Transverse colon (tissue), 4 donors: ENCODE results near the gene LAMB2. TPM values are rescaled to one million over a fixed set of nuclear protein-coding genes. Genes with fewer than 3 reads are reported as not detected.

Experiments used
- DNase-seq: peaks from one replicate; pipeline ENCODE4 v3.0.0-alpha.2; 2019
- H3K27ac ChIP-seq, 4 donors: fragments of 200-600 bp; sonication (generic); 2 replicates each; pipeline ENCODE4 v1.5.1; 2016 to 2018; ENCODE audit warnings: inconsistent platforms in 4 of 4
- H3K27me3 ChIP-seq: fragments of 200-600 bp; sonication (generic); 2 replicates; pipeline ENCODE4 v1.5.1; 2017; ENCODE audit warnings: inconsistent platforms
- H3K36me3 ChIP-seq, 4 donors: fragments of 200-600 bp; sonication (generic); 2 replicates each; pipeline ENCODE4 v1.5.1; 2017 to 2019; ENCODE audit warnings: inconsistent platforms in 4 of 4
- H3K4me1 ChIP-seq, 4 donors: fragments of 200-600 bp; sonication (generic); 2 replicates each; pipeline ENCODE4 v1.5.1; 2017 to 2020; ENCODE audit warnings: inconsistent platforms in 4 of 4
- H3K4me3 ChIP-seq, 4 donors: fragments of 200-600 bp; sonication (generic); 1 replicate in 1 of 4; 2 replicates in 3 of 4; pipeline versions ENCODE4 v1.5.1 to v1.6.1; 2017 to 2019; ENCODE audit warnings: inconsistent platforms in 4 of 4
- H3K9me3 ChIP-seq, 2 donors: fragments of 200-600 bp; sonication (generic); 2 replicates each; pipeline ENCODE4 v1.5.1; 2017 to 2019; ENCODE audit warnings: inconsistent platforms in 2 of 2
- CTCF ChIP-seq, 5 experiments: fragments of 200-600 bp in 3 of 5; fragments of 450-650 bp in 2 of 5; sonication (generic) in 3 of 5; IDR thresholded peaks; 1 replicate in 2 of 5; 2 replicates in 3 of 5; pipeline ENCODE4 v1.5.1; 2016 to 2017; ENCODE audit warnings: antibody characterized with exemption in 5 of 5, inconsistent platforms in 3 of 5, mild to moderate bottlenecking in 2 of 5, moderate library complexity in 1 of 5
- EP300 ChIP-seq: sonication (generic); formaldehyde crosslinking; IDR thresholded peaks from one replicate; pipeline ENCODE4 v1.6.1; 2017; ENCODE audit warnings: antibody characterized with exemption, low read depth
- POLR2A ChIP-seq: fragments of 450-650 bp; IDR thresholded peaks from one replicate; pipeline ENCODE4 v1.6.1; 2016; ENCODE audit warnings: antibody characterized with exemption, mild to moderate bottlenecking, moderate library complexity
- POLR2AphosphoS5 ChIP-seq, 3 donors: sonication (generic); formaldehyde crosslinking; IDR thresholded peaks; one replicate each; pipeline ENCODE4 v1.6.1; 2016; ENCODE audit warnings: antibody characterized with exemption in 3 of 3
- WGBS, 2 donors: methylation state at CpG; one replicate each; pipeline ENCODE4 v1.1.5; 2018; ENCODE audit warnings: low coverage in 1 of 2; 5-methylcytosine and 5-hydroxymethylcytosine counted together
- in situ Hi-C, 4 donors: fragments of 200-750 bp; cut with MboI; loops; one replicate each; pipeline versions ENCODE4 v1.15.0 to v1.15.1; 2017; ENCODE audit warnings: low sequenced_read_pairs in 3 of 4, low pct_ligation_motif_present in 1 of 4, low pct_unique_long_range_greater_than_20kb in 1 of 4
- intact Hi-C: fragments of 100-400 bp; cut with DNase I; formaldehyde crosslinking; loops from one replicate; pipeline ENCODE4 v1.15.1; 2023; ENCODE audit warnings: low total_unique reads
- total RNA-seq, 4 donors: library from RNA; depleted of rRNA; stranded (reverse); fragments of >200 nt; gene quantifications; one replicate each; pipeline ENCODE4 v1.1.0, GENCODE V29; 2016

Gene LAMB2
- total RNA-seq, 4 donors from 2014 or later, result 141 to 290 (median 177) TPM

- Histone ChIP-seq H3K9me3 (no peaks in the 10 kb centered on the region), H3K27ac (no peak overlapping the region), H3K4me1 (peaks cover 9 to 38% (median 21%) of the 10 kb centered on the region in 4 donors), H3K4me3 (no peak overlapping the region), H3K36me3 (no peaks in the 10 kb centered on the region), H3K27me3 (no peaks in the 10 kb centered on the region)
- TF ChIP-seq POLR2A, result no peak
- no peak for TF ChIP-seq EP300
- TF ChIP-seq POLR2AphosphoS5 (IDR thresholded peaks at IDR 0.05), result no peak
- TF ChIP-seq CTCF (IDR thresholded peaks at IDR 0.05), result no peak
- DNase-seq, result no peak
- WGBS, 2 donors, result 83 to 89% methylated on average over 5 to 9 of the region's 12 CpGs
- in situ Hi-C loops, result no loop called here
- intact Hi-C loops, result loop anchor here (5.0 kb wide), 1 partner anchor 39 kb away; the partner anchor contains the start of gene QRICH1
Measured at GRCh38 chr3:49131040-49131439, 1.8 kb downstream of the LAMB2 start.

GRCh38 chr3:49124991-49125670 is 7.7 kb downstream of the LAMB2 start:
- Histone ChIP-seq H3K27me3 (no peaks in the 10 kb centered on the region), H3K36me3 (peaks cover 0 to 2% (median 0%) of the 10 kb centered on the region in 4 donors), H3K4me1 (peaks cover 0 to 6% (median 3%) of the 10 kb centered on the region in 4 donors), H3K4me3 (no peak overlapping the region), H3K27ac (no peak overlapping the region), H3K9me3 (no peaks in the 10 kb centered on the region)
- in situ Hi-C loops, result loop anchor here in 1 of 4 donors (5.0 kb wide), 1 partner anchor 42 kb away; the partner anchor contains the start of gene CCDC71
- intact Hi-C loops, result no loop called here
- no peak for DNase-seq
- TF ChIP-seq CTCF (IDR thresholded peaks at IDR 0.05) (no peak), POLR2AphosphoS5 (IDR thresholded peaks at IDR 0.05) (no peak), POLR2A (no peak), EP300 (no peak)
- WGBS, 2 donors, result 82% methylated on average over 14 of the region's 14 CpGs; no CpG with 5 or more reads in 1 of the 2 donors

- no peaks in the 10 kb centered on the region for H3K9me3 ChIP-seq
- TF ChIP-seq POLR2A (no peak), CTCF (IDR thresholded peaks at IDR 0.05) (no peak), POLR2AphosphoS5 (IDR thresholded peaks at IDR 0.05) (no peak), EP300 (no peak)
- in situ Hi-C loops, result loop anchor here in 1 of 4 donors (5.0 kb wide), 1 partner anchor 43 kb away; the partner anchor contains the start of gene CCDC71
- no peak for DNase-seq
- WGBS, 2 donors, result 73% methylated on average over 5 of the region's 7 CpGs; no CpG with 5 or more reads in 1 of the 2 donors
- H3K36me3 ChIP-seq, result peaks cover 0 to 2% (median 0%) of the 10 kb centered on the region in 4 donors
- intact Hi-C loops, result no loop called here
- H3K4me3 ChIP-seq, result no peak overlapping the region
- peaks cover 6 to 14% (median 9%) of the 10 kb centered on the region in 4 donors for H3K4me1 ChIP-seq
- no peaks in the 10 kb centered on the region for H3K27me3 ChIP-seq
- no peak overlapping the region for H3K27ac ChIP-seq
Measured at GRCh38 chr3:49124203-49124602, 8.6 kb downstream of the LAMB2 start.

GRCh38 chr3:49123687-49124086 is 9.2 kb downstream of the LAMB2 start:
- H3K27me3 ChIP-seq, result no peaks in the 10 kb centered on the region
- intact Hi-C loops (no loop called here), in situ Hi-C loops (loop anchor here in 1 of 4 donors (5.0 kb wide), 1 partner anchor 44 kb away; the partner anchor contains the start of gene CCDC71)
- H3K27ac ChIP-seq, result no peak overlapping the region
- H3K36me3 ChIP-seq, result peaks cover 0 to 2% (median 1%) of the 10 kb centered on the region in 4 donors
- no peak overlapping the region for H3K4me3 ChIP-seq
- DNase-seq, result no peak
- WGBS, 2 donors, result 92 to 94% methylated on average over 6 to 17 of the region's 17 CpGs
- H3K9me3 ChIP-seq, result no peaks in the 10 kb centered on the region
- peaks cover 8 to 18% (median 13%) of the 10 kb centered on the region in 4 donors for H3K4me1 ChIP-seq
- TF ChIP-seq POLR2A (no peak), POLR2AphosphoS5 (IDR thresholded peaks at IDR 0.05) (no peak), CTCF (IDR thresholded peaks at IDR 0.05) (no peak), EP300 (no peak)
